C4-2B (cell line): ENCODE results near the gene RET.

Experiments used
- H3K27ac ChIP-seq: fragments of 450-650 bp; 2 replicates; pipeline ENCODE4 v1.5.1; 2017
- CTCF ChIP-seq: fragments of 450-650 bp; conservative IDR thresholded peaks from 2 replicates; pipeline ENCODE4 v1.5.1; 2017; ENCODE audit warnings: mild to moderate bottlenecking
- ZFX ChIP-seq: fragments of 450-650 bp; IDR thresholded peaks from 2 replicates; pipeline ENCODE4 v1.6.1; 2017

The RET gene

GRCh38 chr10:43046288-43046991, 30.4 kb upstream of the RET start:
- no peak overlapping the region for H3K27ac ChIP-seq
- TF ChIP-seq ZFX (no peak), CTCF (no peak)

GRCh38 chr10:43047288-43047970, 29.4 kb upstream of the RET start:
- TF ChIP-seq ZFX (no peak), CTCF (no peak)
- H3K27ac ChIP-seq: no peak overlapping the region

GRCh38 chr10:43048301-43049051, 28.4 kb upstream of the RET start:
- H3K27ac ChIP-seq: no peak overlapping the region
- TF ChIP-seq ZFX (no peak), CTCF (no peak)

GRCh38 chr10:43049081-43049551, 27.8 kb upstream of the RET start:
- TF ChIP-seq ZFX (no peak), CTCF (no peak)
- no peak overlapping the region for H3K27ac ChIP-seq

GRCh38 chr10:43050011-43050410, 26.9 kb upstream of the RET start:
- H3K27ac ChIP-seq: no peak overlapping the region
- no peak for TF ChIP-seq CTCF
- no peak for TF ChIP-seq ZFX

- H3K27ac ChIP-seq: no peak overlapping the region
- TF ChIP-seq ZFX (no peak), CTCF (no peak)
These were observed 23.0 kb upstream of the RET start for GRCh38 chr10:43053825-43054224.

- no peak overlapping the region for H3K27ac ChIP-seq
- TF ChIP-seq ZFX: no peak
- TF ChIP-seq CTCF: no peak
These were observed 22.3 kb upstream of the RET start for GRCh38 chr10:43054593-43054992.
